Measurements from ENCODE around the gene RNF11.
A peak's percentile ranks its signal among the peaks of the same experiment; 100 is the strongest.
"Not testable (repeated sequence)": the region's sequence is repeated elsewhere in the genome, so short reads cannot be mapped to it uniquely, and the experiment has no call there.

RNF11 gene

DNA sequence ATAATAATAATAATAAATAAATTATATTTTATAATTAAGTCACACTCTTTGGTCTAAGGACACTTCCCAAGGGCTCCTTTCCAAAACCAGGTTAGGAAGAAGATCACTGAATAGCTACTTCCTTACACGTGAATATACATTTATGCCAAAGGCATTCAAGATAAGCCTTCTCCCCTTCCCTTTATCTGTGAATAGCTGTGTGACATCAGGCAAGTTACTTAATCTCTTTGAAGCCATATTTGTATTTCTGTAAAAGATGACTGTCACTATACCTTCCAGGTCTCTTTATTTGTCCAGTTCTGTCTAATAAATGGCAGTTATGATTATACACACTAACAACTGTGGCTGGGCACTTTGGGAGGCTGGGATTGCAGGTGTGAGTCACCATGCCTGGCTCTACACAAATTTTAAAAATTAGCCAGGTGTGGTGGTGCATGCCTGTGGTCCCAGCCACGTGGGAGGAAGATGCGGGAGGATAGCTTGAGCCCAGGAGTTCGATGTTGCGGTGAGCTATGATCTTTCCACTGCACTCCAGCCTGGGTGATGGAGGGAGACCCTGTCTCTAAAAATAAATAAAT, 5.5 kb upstream of the RNF11 start:
- DNase-seq = no peak

DNA sequence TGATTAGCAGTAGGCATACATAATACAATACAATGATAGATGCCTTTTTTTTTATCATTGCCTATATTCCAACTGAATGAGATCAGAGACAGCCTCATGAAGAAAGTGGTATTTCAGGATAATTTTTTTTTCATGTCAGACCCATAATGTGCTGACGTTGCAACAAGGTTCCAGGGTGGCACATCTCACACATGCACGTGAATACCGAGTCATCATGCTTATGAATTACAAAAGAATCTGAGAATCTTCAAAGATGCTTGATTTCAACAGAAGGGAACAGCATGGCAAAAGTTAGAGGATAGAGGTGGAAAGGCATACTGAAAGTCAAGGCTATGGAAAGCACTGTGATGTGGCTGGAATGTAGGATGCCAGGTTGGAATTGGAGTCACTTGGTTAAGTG, 5.0 kb upstream of the RNF11 start:
- no peak for DNase-seq

DNA sequence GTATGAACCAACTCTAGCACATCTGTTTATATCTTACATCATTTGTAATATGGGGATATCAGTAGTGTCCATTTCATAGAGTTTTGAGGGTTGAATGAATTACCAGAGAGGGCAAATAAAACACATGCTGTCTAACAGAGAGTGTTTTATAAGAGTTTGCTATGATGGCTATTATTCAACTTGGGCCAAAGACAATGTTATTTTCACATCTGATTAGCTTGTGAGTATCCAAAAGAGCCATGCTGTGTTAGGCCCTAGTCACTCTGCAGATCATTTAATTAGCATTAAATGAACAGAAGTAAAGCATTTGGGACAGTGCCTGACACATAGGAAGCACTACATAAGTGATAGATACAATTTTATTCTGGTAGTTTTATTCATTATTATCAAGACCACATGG, 4.2 kb upstream of the RNF11 start:
- no peak for DNase-seq

DNA sequence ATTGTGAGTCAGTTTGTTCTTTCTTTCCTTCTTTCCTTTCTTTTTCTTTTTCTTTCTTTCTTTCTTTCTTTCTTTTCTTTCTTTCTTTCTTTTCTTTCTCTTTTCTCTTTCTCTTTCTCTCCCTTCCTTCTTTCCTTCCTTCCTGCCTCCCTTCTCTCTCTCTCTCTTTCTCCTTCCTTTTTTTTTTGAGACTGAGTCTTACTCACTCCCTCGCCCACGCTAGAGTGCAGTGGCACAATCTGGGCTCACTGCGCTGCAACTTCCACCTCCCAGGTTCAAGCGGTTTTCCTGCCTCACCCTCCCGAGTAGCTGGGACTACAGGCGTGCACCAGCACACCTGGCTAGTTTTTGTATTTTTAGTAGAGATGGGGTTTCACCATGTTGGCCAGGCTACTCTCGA, 1.8 kb upstream of the RNF11 start:
- not testable (repeated sequence) for DNase-seq

DNA sequence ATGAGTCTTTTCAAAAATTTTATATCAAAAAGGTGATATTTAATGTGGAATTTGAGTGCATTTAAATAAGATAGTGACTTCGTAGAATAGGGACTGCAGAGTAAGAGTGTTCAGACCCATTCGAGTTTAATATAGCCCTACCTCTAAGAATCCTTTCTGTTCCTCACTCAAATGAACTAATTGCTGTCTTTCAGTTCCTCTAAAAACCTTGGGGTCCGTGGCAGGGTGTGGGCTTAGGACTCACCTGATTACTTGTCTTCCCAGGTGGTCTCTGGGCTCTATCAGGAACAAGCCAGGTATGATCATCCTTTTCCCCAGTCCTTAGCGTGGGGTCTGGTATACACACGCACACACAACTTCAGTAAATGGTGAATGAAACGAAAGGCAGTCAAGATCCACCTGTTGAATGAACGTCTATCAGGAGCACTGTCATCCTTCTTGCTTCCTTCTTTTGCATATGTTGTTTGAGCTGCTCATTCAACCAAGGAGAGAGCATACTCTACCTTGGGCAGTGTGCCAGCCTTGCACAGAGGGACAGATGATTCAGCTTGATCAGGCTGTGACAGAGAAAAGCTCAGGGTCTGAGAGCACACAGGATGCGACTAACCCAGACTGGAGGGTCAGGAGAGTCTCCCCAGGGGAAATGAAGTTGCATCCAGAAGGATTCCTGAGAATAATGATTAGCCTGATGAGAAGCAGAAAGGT, 1.2 kb upstream of the RNF11 start:
- DNase-seq = peak; percentile 94 to 95

DNA sequence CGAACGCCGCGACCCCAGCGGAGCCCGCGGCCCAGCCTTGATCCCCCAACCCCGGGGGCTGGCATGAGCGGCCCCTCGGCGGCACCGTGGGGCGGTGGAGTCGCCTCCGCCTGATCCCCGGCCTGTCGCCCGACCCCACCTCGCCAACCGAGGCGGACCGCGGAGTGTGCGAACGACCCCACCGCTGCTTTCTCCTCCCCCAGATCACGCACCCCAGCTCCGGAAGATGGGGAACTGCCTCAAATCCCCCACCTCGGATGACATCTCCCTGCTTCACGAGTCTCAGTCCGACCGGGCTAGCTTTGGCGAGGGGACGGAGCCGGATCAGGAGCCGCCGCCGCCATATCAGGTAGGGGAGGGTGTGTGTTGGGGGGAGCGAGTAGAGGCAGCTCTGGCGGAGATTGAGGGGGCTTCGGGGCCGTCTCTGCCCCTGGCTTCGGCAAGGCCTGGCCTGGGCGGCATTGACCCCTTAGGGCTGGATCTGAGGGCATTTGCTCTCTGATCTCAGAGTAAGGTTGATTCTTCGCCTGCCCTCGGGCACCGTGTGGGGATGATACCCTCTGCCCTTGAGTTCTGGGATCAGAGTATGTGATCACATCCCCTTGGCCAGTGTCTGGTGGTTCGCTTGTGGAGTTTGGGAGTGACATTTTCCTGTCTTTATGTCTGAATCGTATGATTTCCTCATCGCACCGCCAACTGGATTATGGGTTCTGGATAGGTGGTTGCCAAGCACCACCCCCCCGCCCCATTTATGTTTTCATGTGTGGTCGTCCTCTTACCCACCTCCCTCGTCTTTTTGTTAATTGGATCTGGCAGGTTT, 668 bp downstream of the RNF11 start:
- DNase-seq = peak in 1 of 2 experiments; percentile 47

DNA sequence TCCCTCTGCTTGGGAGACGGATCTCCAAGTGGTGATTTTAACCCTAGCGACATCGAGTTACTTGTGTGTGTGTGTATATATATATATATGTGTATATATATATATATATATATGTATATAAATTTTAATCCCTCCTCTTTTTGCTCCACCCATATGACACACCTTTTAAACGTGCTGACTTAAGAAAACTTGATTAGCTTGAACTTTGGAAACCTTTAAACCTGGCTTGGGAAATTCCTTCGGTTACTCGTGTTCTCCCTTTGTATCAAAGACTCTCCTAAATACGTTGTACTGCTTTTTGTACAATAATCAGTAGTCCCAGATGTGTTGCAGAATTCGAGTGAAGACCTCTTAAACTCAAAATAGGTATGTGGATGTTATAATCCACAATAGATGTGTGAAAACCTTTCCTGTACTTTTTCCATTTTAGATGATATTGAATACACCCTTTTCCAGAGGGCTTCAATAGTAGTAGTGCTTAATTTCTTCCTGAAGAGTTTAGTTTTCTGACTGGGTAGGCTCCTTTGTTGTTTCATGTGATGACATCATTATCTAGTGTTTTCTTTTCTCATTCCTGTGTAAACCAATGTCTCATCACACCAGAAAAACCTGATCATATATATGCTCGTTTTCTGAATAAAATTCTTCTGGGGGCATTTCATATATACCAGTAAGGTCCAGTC, 1.4 kb downstream of the RNF11 start:
- peak in 1 of 2 experiments; percentile 39 for DNase-seq

DNA sequence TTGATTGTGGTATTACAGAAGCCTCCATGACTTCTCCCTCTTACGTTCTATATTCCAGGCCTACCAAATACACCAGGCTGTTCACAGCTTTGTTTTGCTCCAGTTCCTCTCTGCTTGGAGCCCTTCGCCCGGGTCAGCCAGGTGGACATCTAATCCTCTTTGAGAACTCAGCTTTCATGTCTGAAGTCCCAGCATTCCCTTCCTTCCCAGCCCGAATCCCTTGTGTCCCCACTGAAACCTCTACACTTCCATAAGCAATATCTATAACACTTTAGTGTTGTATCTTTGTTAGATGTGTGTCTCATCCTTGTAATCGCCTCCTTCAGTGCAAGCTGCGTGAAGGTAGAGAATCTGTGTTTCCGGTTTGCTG, 1.9 kb downstream of the RNF11 start:
- peak in 1 of 2 experiments; percentile 27 for DNase-seq

DNA sequence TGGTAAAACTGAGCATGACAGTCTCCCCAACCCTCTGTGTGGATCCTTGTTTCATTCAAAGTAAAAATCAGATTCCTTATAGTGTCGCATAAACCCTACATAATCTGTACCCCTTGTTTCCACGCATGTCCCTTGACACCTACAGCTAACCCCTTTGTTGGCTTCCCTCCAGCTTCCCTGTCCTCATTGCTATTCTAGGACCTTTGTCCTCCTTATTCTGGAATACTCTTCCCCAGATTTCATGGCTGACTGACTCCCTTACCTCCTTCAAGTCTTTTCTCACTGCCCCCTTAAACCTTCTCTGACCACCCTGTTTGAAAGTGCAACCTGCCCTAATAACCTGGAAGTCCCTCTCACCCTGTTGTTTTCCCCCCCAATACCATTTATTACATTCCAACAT, 4.0 kb downstream of the RNF11 start:
- DNase-seq = no peak

DNA sequence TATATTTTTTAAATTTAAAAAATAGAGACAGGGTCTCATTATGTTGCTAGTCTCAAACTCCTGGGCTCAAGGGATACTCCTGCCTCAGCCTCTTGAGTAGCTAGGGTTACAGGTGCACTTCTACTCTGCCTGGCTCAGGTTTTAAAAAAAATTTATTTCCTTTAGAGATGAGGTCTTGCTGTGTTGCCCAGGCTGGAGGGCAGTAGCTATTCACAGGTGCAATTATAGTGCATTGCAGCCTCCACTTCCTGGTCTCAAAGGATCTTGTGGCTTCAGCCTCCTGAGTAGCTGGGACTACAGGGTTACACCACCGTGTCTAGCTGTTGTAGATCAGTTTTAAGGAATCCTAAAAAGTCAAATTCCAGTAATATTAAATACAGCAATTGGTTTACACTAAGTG, 5.0 kb downstream of the RNF11 start:
- no peak for DNase-seq

DNA sequence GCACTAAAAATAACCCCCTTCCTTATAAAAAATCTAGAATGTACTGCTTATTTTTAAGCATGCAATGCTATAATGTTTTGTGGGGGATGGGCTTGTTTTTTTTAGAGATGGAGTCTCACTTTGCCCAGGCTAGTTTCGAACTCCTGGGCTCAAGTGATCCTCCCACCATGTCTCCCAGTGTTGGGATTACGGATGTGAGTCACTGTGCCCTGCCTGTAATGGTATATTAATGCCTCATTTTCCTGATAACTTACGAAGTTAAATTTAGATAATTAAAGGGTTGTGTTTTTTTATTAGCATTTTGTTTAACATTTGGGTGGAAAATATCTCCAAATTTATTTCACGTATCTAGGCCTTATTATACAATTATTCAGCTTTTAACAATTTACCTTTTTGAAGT, 6.5 kb downstream of the RNF11 start:
- no peak for DNase-seq

DNA sequence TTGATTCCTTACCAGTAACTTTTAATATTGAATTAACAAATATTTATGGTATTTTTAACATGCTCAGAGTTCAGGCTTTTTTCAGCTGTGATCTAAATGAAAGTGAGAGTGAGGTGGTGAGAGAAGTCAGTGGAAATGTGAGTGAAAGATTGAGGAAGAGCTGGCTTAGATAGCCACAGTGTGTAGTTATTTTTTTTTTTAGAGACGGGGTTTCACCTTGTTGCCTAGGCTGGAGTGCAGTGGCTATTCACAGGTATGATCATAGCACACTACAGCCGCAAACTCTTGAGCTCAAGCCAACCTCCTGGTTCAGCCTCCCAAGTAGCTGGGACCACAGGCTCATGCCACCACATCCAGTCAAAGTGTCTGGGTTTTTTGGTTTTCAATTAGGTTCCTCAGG, 10.9 kb downstream of the RNF11 start:
- DNase-seq = no peak

DNA sequence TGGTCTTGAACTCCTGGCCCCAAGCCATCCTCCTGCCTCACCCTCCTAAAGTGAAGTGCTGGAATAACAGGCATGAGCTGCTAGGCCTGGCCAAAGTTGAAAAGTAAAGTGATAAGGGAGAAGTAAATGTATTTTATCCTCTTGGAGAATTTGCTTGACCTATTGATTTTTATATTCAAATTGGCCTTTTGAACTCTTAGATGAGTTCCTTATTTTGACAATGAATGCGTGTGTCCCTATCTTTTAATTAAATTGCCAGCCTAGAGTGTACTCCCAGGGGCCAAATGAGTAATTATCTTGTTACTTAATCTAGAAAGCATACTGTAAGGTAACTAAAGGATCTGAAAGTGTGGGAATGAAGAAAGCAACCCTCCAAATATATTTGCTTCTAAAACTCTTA, 11.4 kb downstream of the RNF11 start:
- no peak for DNase-seq

DNA sequence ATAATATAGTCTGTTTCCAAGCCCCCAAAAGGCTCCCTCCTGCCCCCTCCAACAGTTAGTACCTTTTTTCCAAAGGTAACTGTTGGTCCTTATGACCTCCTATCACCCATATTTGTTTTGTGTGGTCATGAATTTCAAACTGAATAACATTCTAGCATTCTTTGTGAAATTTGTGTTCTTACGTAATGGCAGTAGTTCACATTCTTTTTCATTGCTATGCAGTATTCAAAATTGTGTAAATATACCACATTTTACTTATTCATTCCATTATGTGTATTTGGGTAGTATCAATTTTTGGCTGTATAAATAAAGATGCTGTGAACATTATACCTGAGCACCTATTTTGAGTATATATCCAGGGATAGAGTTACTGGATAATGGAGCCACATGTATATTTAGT, 13.4 kb downstream of the RNF11 start:
- DNase-seq = no peak

DNA sequence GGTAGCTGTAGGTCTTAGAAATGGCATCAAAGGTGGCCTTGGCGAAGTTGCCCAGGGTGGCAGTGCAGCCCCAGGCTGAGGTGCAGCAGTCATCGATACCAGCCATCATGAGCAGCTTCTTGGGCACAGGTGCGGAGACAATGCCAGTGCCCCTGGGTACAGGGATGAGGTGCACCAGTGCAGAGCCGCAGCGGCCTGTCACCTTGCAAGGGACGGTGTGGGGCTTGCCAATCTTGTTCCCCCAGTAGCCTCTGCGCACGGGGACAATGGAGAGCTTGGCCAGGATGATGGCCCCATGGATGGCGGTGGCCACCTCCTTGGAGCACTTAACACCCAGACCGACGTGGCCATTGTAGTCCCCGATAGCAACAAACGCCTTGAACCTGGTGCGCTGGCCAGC, 14.7 kb downstream of the RNF11 start:
- not testable (repeated sequence) for DNase-seq

DNA sequence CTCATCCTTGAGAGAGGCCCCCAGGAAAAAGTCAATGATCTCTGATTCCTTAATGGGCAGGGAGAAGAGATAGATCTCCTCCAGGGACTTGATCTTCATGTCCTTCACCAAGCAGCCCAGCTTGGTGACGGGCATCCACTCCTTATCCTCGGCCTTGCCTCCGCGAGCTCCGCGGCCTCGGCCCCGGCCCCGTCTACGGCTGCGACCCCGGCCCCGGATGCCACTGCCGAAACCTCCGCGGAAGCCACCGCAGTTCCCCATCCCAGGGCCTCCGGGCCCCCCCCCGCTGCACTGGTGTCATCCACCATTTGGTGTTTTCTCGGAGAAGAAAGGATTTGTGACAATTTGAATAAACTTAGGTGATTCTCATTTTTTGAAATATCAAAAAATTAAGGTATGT, 15.1 kb downstream of the RNF11 start:
- DNase-seq = not testable (repeated sequence)

DNA sequence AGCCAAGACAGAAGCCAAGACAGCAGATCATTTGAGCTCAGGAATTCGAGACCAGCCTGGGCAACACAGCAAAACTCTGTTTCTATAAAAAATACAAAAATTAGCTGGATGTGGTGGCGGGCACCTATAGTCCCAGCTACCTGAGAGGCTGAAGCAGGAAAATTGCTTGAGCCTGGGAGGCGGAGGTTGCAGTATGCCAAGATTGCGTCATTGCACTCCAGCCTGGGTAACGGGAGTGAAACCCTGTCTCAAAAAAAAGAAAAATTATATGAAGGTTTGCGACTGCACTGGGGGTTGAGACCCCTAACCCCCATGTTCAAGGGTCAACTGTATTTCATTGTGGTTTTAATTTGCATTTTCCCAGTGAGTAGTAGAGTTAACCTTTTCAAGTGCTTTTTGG, 16.3 kb downstream of the RNF11 start:
- no peak for DNase-seq

DNA sequence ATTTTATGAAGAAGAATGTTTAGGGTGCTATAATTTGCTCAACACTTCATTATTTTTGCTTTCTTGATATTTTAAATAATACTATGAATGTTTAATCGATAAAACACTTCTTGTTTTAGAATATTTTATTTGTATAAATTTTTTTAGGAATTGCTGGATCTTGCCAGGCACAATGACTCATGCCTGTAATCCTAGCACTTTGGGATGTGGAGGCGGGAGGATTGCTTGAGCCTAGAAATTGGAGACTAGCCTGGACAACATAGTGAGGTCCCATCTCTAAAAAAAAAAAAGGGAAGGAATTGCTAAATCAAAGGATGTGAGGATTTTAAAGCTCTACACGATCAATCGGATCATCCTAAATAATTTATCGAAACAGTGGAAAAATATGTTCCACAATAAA, 17.6 kb downstream of the RNF11 start:
- no peak for DNase-seq

DNA sequence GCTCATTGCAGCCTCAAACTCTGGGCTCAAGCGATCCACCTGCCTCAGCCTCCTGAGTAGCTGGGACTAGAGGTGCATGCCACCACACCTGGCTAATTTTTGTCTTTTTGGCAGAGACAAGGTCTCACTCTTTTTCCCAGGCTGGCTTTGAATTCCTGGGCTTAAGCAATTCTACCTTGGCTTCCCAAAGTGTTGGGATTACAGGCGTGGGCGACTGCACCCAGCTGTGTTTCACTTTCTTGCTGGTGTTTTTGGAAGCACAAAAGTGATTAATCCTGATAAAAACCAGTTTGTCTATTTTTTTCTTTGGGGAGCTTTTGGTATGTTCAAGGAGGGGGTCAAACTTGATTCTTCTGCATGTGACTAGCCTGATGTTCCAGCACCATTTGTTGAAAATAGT, 19.3 kb downstream of the RNF11 start:
- no peak for DNase-seq

DNA sequence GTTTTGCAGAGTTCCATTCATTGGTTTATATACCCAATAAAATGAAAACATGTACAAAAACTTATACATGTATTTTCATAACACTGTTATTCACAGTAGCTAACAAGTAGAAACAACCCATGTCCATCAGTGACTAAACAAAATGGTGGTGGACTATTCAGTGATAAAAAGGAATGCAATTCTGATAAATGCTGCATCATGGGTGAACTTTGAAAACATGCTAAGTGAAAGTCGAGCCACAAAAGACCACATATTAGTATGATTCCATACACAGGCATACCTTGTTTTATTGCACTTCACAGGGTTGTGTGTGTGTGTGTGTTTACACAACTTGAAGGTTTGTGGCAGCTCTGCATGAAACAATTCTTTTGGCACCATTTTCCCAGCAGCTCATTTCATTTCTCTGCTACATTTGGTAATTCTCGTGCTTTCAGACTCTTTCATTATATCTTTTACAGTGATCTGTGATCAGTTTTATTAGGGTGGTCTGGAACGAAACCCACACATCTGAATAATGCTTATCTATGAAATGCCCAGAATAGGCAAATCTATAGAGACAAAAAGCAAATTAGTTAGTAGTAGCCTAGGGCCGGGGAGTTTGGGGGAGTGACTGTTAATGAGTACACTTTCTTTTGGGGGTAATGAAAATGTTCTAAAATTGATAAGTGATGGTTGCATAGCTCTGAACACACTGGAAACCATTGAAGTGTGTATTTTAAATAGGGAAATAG, 27.2 kb downstream of the RNF11 start:
- DNase-seq = peak; percentile 4 to 10

DNA sequence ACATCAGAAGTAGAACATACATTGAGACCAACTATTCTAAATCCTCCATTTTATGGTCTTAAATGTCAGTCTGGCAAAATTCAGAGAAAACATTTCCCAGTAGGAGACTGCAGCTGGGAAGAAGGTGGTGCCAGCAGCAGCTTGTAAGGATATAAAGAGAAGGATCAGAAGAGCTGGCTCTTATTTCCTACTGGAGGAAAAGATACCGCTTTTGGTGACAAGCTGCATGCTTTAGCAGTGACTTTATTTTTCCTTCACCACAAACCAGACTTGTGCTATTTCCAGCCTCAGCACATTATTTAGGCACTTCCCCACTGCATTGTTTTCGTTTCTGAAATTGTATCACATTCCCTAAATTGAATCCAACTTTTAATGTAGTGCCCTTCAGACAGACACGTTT, 28.4 kb downstream of the RNF11 start:
- no peak for DNase-seq

DNA sequence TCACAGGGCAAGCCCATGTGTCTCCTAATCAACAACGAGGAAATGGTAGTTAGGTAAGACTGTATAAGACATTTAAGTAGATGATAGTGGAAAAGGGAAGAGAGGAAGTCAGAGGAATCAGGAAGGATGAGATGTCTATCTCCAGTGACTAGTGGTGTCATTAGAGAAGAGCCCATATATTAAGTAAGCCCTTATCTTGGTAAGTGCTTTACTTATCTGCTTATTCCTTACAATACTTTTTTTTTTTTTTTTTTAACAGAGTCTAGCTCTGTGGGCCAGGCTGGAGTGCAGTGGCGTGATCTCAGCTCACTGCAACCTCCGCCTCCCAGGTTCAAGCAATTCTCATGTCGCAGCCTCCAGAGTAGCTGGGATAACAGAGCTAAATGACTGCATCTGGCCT, 29.5 kb downstream of the RNF11 start:
- no peak for DNase-seq

DNA sequence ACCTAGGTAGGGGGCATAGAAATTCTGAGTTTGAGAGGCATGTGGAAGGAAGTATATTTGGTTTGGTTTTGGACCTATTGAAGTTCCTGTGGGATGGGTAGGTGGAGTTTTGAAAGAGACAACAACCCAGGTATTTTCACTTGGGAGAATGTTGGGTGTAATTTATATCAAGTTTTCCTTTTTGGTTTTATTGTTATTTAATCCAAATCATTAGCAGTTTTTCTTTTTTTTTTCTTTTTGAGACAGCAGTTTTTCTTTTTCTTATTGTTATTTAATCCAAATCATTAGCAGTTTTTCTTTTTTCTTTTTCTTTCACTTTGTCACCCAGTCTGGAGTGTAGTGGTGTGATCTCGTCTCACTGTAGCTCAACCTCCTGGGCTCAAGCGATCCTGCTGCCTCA, 30.1 kb downstream of the RNF11 start:
- DNase-seq = no peak

Measured in NCI-H526 (cell line).